ENCODE measurements around the gene PGF.

Gene PGF

GRCh38 chr14:74917646-74918081 is 37.7 kb downstream of the PGF start:
- TF ChIP-seq CTCF (IDR thresholded peaks at IDR 0.05; ENCODE audit: insufficient read depth, low read length) (no peak), POLR2AphosphoS5 (IDR thresholded peaks at IDR 0.05; ENCODE audit: low read depth) (no peak), SPI1 (IDR thresholded peaks at IDR 0.05; ENCODE audit: borderline replicate concordance, low read depth) (no peak), GABPA (IDR thresholded peaks at IDR 0.05; ENCODE audit: low read depth) (no peak), REST (IDR thresholded peaks at IDR 0.05; ENCODE audit: insufficient replicate concordance, low read depth) (no peak)
- no peaks in the 10 kb centered on the region for H3K27me3 ChIP-seq (ENCODE audit: insufficient read depth, poor library complexity, severe bottlenecking)
- DNase-seq (ENCODE audit: low read depth in 1 of 2, low spot score in 1 of 2): no peak
- no peak overlapping the region for H3K4me3 ChIP-seq (replicated peaks; ENCODE audit: insufficient read depth, low read length)
- no peak overlapping the region for H3K27ac ChIP-seq (replicated peaks)

- no peak for DNase-seq (ENCODE audit: low read depth in 1 of 2, low spot score in 1 of 2)
- Histone ChIP-seq H3K27ac (replicated peaks) (no peak overlapping the region), H3K27me3 (ENCODE audit: insufficient read depth, poor library complexity, severe bottlenecking) (no peaks in the 10 kb centered on the region), H3K4me3 (replicated peaks; ENCODE audit: insufficient read depth, low read length) (no peak overlapping the region)
- TF ChIP-seq CTCF (IDR thresholded peaks at IDR 0.05; ENCODE audit: insufficient read depth, low read length): no peak
These were observed 38.2 kb downstream of the PGF start for GRCh38 chr14:74917178-74917543.

- DNase-seq (ENCODE audit: low read depth in 1 of 2, low spot score in 1 of 2): no peak
- Histone ChIP-seq H3K27ac (replicated peaks) (no peak overlapping the region), H3K27me3 (ENCODE audit: insufficient read depth, poor library complexity, severe bottlenecking) (no peaks in the 10 kb centered on the region), H3K4me3 (replicated peaks; ENCODE audit: insufficient read depth, low read length) (no peak overlapping the region)
- TF ChIP-seq CTCF (IDR thresholded peaks at IDR 0.05; ENCODE audit: insufficient read depth, low read length) (no peak), SPI1 (IDR thresholded peaks at IDR 0.05; ENCODE audit: borderline replicate concordance, low read depth) (no peak), POLR2AphosphoS5 (IDR thresholded peaks at IDR 0.05; ENCODE audit: low read depth) (no peak), REST (IDR thresholded peaks at IDR 0.05; ENCODE audit: insufficient replicate concordance, low read depth) (no peak), GABPA (IDR thresholded peaks at IDR 0.05; ENCODE audit: low read depth) (no peak)
These were observed 39.6 kb downstream of the PGF start for GRCh38 chr14:74915826-74916225.

- Histone ChIP-seq H3K27ac (replicated peaks) (no peak overlapping the region), H3K4me3 (replicated peaks; ENCODE audit: insufficient read depth, low read length) (no peak overlapping the region), H3K27me3 (ENCODE audit: insufficient read depth, poor library complexity, severe bottlenecking) (no peaks in the 10 kb centered on the region)
- DNase-seq (ENCODE audit: low read depth in 1 of 2, low spot score in 1 of 2): no peak
- TF ChIP-seq SPI1 (IDR thresholded peaks at IDR 0.05; ENCODE audit: borderline replicate concordance, low read depth) (no peak), POLR2AphosphoS5 (IDR thresholded peaks at IDR 0.05; ENCODE audit: low read depth) (no peak), GABPA (IDR thresholded peaks at IDR 0.05; ENCODE audit: low read depth) (no peak), CTCF (IDR thresholded peaks at IDR 0.05; ENCODE audit: insufficient read depth, low read length) (no peak), REST (IDR thresholded peaks at IDR 0.05; ENCODE audit: insufficient replicate concordance, low read depth) (no peak)
These were observed 40.0 kb downstream of the PGF start for GRCh38 chr14:74915426-74915825.

Data from HL-60 (cell line).